Hepatocyte (in vitro differentiated cells): ENCODE measurements around the gene ZNF391. TPM values are rescaled to one million over a fixed set of nuclear protein-coding genes. Genes with fewer than 3 reads are reported as not detected.

ENCODE experiments used
- DNase-seq: peaks from one replicate; pipeline ENCODE4 v3.0.0-alpha.2; 2016; ENCODE audit warnings: low spot score
- H2AFZ ChIP-seq: fragments of 200-600 bp; sonication (generic); 2 replicates; pipeline ENCODE4 v1.6.0; 2016; ENCODE audit warnings: antibody characterized with exemption, mild to moderate bottlenecking
- H3K27ac ChIP-seq: fragments of 200-600 bp; sonication (generic); 2 replicates; pipeline ENCODE4 v1.5.1; 2016; ENCODE audit warnings: mild to moderate bottlenecking
- H3K27me3 ChIP-seq: fragments of 200-600 bp; sonication (generic); 2 replicates; pipeline ENCODE4 v1.6.1; 2016
- H3K36me3 ChIP-seq: fragments of 200-600 bp; sonication (generic); replicated peaks from 2 replicates; pipeline ENCODE4 v1.5.1; 2016; ENCODE audit warnings: low read depth; ENCODE audit not compliant: insufficient read depth
- H3K4me1 ChIP-seq: fragments of 200-600 bp; sonication (generic); 2 replicates; pipeline ENCODE4 v1.5.1; 2016; ENCODE audit warnings: mild to moderate bottlenecking, moderate library complexity; ENCODE audit not compliant: insufficient read depth
- H3K4me2 ChIP-seq: fragments of 200-600 bp; sonication (generic); 2 replicates; pipeline ENCODE4 v1.6.0; 2016
- H3K4me3 ChIP-seq: fragments of 200-600 bp; sonication (generic); 2 replicates; pipeline ENCODE4 v1.5.1; 2016; ENCODE audit warnings: mild to moderate bottlenecking
- H3K79me2 ChIP-seq: fragments of 200-600 bp; sonication (generic); 2 replicates; pipeline ENCODE4 v1.6.0; 2017; ENCODE audit warnings: mild to moderate bottlenecking
- H3K9me2 ChIP-seq: fragments of 200-600 bp; sonication (generic); replicated peaks from 2 replicates; pipeline ENCODE4 v1.6.0; 2017; ENCODE audit warnings: mild to moderate bottlenecking; ENCODE audit not compliant: insufficient read depth
- H3K9me3 ChIP-seq: fragments of 200-600 bp; sonication (generic); 2 replicates; pipeline ENCODE4 v1.5.1; 2016; ENCODE audit warnings: low read depth, mild to moderate bottlenecking
- H4K20me1 ChIP-seq: fragments of 200-600 bp; sonication (generic); 2 replicates; pipeline ENCODE4 v1.6.0; 2016; ENCODE audit warnings: mild to moderate bottlenecking; ENCODE audit not compliant: insufficient read depth, poor library complexity, severe bottlenecking
- CTCF ChIP-seq: fragments of 200-600 bp; sonication (generic); IDR thresholded peaks from 2 replicates; pipeline ENCODE4 v1.5.1; 2016; ENCODE audit warnings: antibody characterized with exemption, mild to moderate bottlenecking; ENCODE audit not compliant: poor library complexity
- EZH2 ChIP-seq: fragments of 200-600 bp; sonication (generic); IDR thresholded peaks from 2 replicates; pipeline ENCODE4 v1.6.1; 2016; ENCODE audit warnings: antibody characterized with exemption, mild to moderate bottlenecking, borderline replicate concordance
- EZH2phosphoT487 ChIP-seq: fragments of 200-600 bp; sonication (generic); IDR thresholded peaks from one replicate; pipeline ENCODE4 v1.6.1; 2018; ENCODE audit warnings: antibody characterized with exemption, mild to moderate bottlenecking, low read depth, moderate library complexity; ENCODE audit not compliant: unreplicated experiment, severe bottlenecking
- WGBS: methylation state at CpG from one replicate; pipeline ENCODE4 v1.1.6; 2016; ENCODE audit warnings: low lambda C conversion rate; ENCODE audit errors: missing lambda C conversion rate; 5-methylcytosine and 5-hydroxymethylcytosine counted together
- polyA plus RNA-seq: library from polyadenylated mRNA; unstranded; fragments of >200 nt; fragmentation: Nextera tagmentation; extraction: Ambion mirVana; gene quantifications from 2 replicates; pipeline ENCODE4 v1.2.1, GENCODE V29; 2016
- total RNA-seq: library from RNA; depleted of rRNA; stranded (reverse); fragments of >200 nt; gene quantifications from 2 replicates; pipeline ENCODE4 v1.2.3, GENCODE V29; 2014

ZNF391 gene
- total and polyA plus RNA-seq, 2 experiments from 2014 or later = 4.3 to 6.9 TPM

GRCh38 chr6:27428966-27429365, 40.4 kb downstream of the ZNF391 start:
- Histone ChIP-seq H3K9me2 (no peaks in the 10 kb centered on the region), H3K4me1 (no peaks in the 10 kb centered on the region), H3K27ac (no peak overlapping the region), H4K20me1 (no peaks in the 10 kb centered on the region), H3K9me3 (no peaks in the 10 kb centered on the region), H3K27me3 (no peaks in the 10 kb centered on the region), H3K4me2 (no peak overlapping the region), H3K36me3 (no peaks in the 10 kb centered on the region), H3K79me2 (no peaks in the 10 kb centered on the region), H3K4me3 (no peak overlapping the region), H2AFZ (no peak overlapping the region)
- no peak for TF ChIP-seq CTCF
- TF ChIP-seq EZH2phosphoT487 = no peak
- TF ChIP-seq EZH2 = no peak
- DNase-seq = no peak
- 96% methylated on average over 2 of the region's 2 CpGs for WGBS

GRCh38 chr6:27433714-27434113, 45.2 kb downstream of the ZNF391 start:
- H3K79me2 ChIP-seq = no peaks in the 10 kb centered on the region
- H3K4me2 ChIP-seq = no peak overlapping the region
- H3K4me1 ChIP-seq = no peaks in the 10 kb centered on the region
- no peak for DNase-seq
- WGBS = 78% methylated on average over 1 of the region's 1 CpG
- H2AFZ ChIP-seq = no peak overlapping the region
- no peaks in the 10 kb centered on the region for H4K20me1 ChIP-seq
- no peaks in the 10 kb centered on the region for H3K9me2 ChIP-seq
- TF ChIP-seq EZH2 (no peak), EZH2phosphoT487 (no peak), CTCF (no peak)
- no peak overlapping the region for H3K4me3 ChIP-seq
- no peaks in the 10 kb centered on the region for H3K9me3 ChIP-seq
- no peak overlapping the region for H3K27ac ChIP-seq
- no peaks in the 10 kb centered on the region for H3K36me3 ChIP-seq
- no peaks in the 10 kb centered on the region for H3K27me3 ChIP-seq

GRCh38 chr6:27439371-27439770, 50.8 kb downstream of the ZNF391 start:
- H3K79me2 ChIP-seq = no peaks in the 10 kb centered on the region
- H3K27ac ChIP-seq = no peak overlapping the region
- no peak for TF ChIP-seq EZH2phosphoT487
- no peak for TF ChIP-seq CTCF
- no peak for TF ChIP-seq EZH2
- no peak overlapping the region for H3K4me2 ChIP-seq
- no peak overlapping the region for H3K4me3 ChIP-seq
- H3K36me3 ChIP-seq = no peaks in the 10 kb centered on the region
- H3K4me1 ChIP-seq = no peaks in the 10 kb centered on the region
- DNase-seq = no peak
- no peak overlapping the region for H2AFZ ChIP-seq
- no peaks in the 10 kb centered on the region for H3K9me2 ChIP-seq
- H3K27me3 ChIP-seq = no peaks in the 10 kb centered on the region
- H3K9me3 ChIP-seq = no peaks in the 10 kb centered on the region
- 93% methylated on average over 4 of the region's 4 CpGs for WGBS
- no peaks in the 10 kb centered on the region for H4K20me1 ChIP-seq

GRCh38 chr6:27441001-27441400, 52.4 kb downstream of the ZNF391 start:
- H3K27ac ChIP-seq = no peak overlapping the region
- no peak for DNase-seq
- no peaks in the 10 kb centered on the region for H3K79me2 ChIP-seq
- TF ChIP-seq EZH2phosphoT487 = no peak
- TF ChIP-seq EZH2 = no peak
- no peak for TF ChIP-seq CTCF
- H4K20me1 ChIP-seq = no peaks in the 10 kb centered on the region
- H3K9me3 ChIP-seq = no peaks in the 10 kb centered on the region
- WGBS = 92% methylated on average over 3 of the region's 3 CpGs
- no peak overlapping the region for H2AFZ ChIP-seq
- H3K9me2 ChIP-seq = no peaks in the 10 kb centered on the region
- no peaks in the 10 kb centered on the region for H3K27me3 ChIP-seq
- H3K4me3 ChIP-seq = no peak overlapping the region
- no peaks in the 10 kb centered on the region for H3K36me3 ChIP-seq
- no peak overlapping the region for H3K4me2 ChIP-seq
- H3K4me1 ChIP-seq = no peaks in the 10 kb centered on the region
